HG02642 (cell line): ENCODE data around the gene SRGAP1.
"Not testable (repeated sequence)": the region's sequence is repeated elsewhere in the genome, so short reads cannot be mapped to it uniquely, and the experiment has no call there.

Experiments used
- ATAC-seq: cut with Tn5 transposase; IDR thresholded peaks from one replicate; pipeline ENCODE4 v1.9.1; 2021; ENCODE audit warnings: mild to moderate bottlenecking; ENCODE audit not compliant: unreplicated experiment, poor library complexity

Gene SRGAP1

GRCh38 chr12:63863658-63864453, 19.4 kb downstream of the SRGAP1 start:
- ATAC-seq: no peak

GRCh38 chr12:63864454-63864706, 19.9 kb downstream of the SRGAP1 start:
- ATAC-seq: no peak

- no peak for ATAC-seq
Observed at GRCh38 chr12:63865448-63865847, 20.9 kb downstream of the SRGAP1 start.

GRCh38 chr12:63867053-63867452, 22.6 kb downstream of the SRGAP1 start:
- no peak for ATAC-seq

GRCh38 chr12:63869656-63870055, 25.2 kb downstream of the SRGAP1 start:
- ATAC-seq: no peak

GRCh38 chr12:63870838-63871237, 26.3 kb downstream of the SRGAP1 start:
- no peak for ATAC-seq

GRCh38 chr12:63874897-63875480, 30.5 kb downstream of the SRGAP1 start:
- ATAC-seq: no peak

GRCh38 chr12:63875703-63876102, 31.2 kb downstream of the SRGAP1 start:
- no peak for ATAC-seq

- ATAC-seq: no peak
Observed at GRCh38 chr12:63876980-63877379, 32.5 kb downstream of the SRGAP1 start.

- no peak for ATAC-seq
Observed at GRCh38 chr12:63877693-63878092, 33.2 kb downstream of the SRGAP1 start.

- ATAC-seq: not testable (repeated sequence)
Observed at GRCh38 chr12:63880235-63880634, 35.7 kb downstream of the SRGAP1 start.

- ATAC-seq: no peak
Observed at GRCh38 chr12:63880742-63881263, 36.3 kb downstream of the SRGAP1 start.

GRCh38 chr12:63882844-63883243, 38.3 kb downstream of the SRGAP1 start:
- no peak for ATAC-seq

- ATAC-seq: no peak
Observed at GRCh38 chr12:63885401-63885800, 40.9 kb downstream of the SRGAP1 start.

GRCh38 chr12:63888908-63889635, 44.6 kb downstream of the SRGAP1 start:
- no peak for ATAC-seq

- no peak for ATAC-seq
Observed at GRCh38 chr12:63889721-63890509, 45.4 kb downstream of the SRGAP1 start.

- no peak for ATAC-seq
Observed at GRCh38 chr12:63893170-63893569, 48.7 kb downstream of the SRGAP1 start.

- ATAC-seq: no peak
Observed at GRCh38 chr12:63894132-63894531, 49.6 kb downstream of the SRGAP1 start.

GRCh38 chr12:63895841-63896240, 51.3 kb downstream of the SRGAP1 start:
- no peak for ATAC-seq

GRCh38 chr12:63897931-63898330, 53.4 kb downstream of the SRGAP1 start:
- no peak for ATAC-seq
